Fibroblast of pulmonary artery (primary cell): ENCODE measurements around the gene GRAP2.

ENCODE experiments used
- DNase-seq: peaks from one replicate; pipeline ENCODE4 v3.0.0-alpha.2; 2010; ENCODE audit warnings: low read depth
- H3K4me3 ChIP-seq: replicated peaks from 2 replicates; pipeline ENCODE4 v1.5.1; 2011; ENCODE audit warnings: low read depth, mild to moderate bottlenecking, control low read depth, low read length, moderate library complexity
- CTCF ChIP-seq: IDR thresholded peaks from 2 replicates; pipeline ENCODE4 v1.5.1; 2011; ENCODE audit warnings: mild to moderate bottlenecking, control low read depth, low read length, inconsistent platforms; ENCODE audit errors: missing control alignments

GRAP2 gene

GRCh38 chr22:39994041-39994565, 93.2 kb downstream of the GRAP2 start:
- no peak for DNase-seq
- TF ChIP-seq CTCF, result no peak
- H3K4me3 ChIP-seq, result no peak overlapping the region

GRCh38 chr22:39994566-39995392, 93.9 kb downstream of the GRAP2 start, which contains the start of gene FAM83F:
TSS of gene FAM83F (plus strand) at chr22:39994954. CDS start at chr22:39995043, 89 bp downstream.
- H3K4me3 ChIP-seq, result no peak within 1 kb of the TSS
- TF ChIP-seq CTCF, result no peak
- no peak for DNase-seq

- DNase-seq, result no peak
- TF ChIP-seq CTCF, result no peak
- no peak overlapping the region for H3K4me3 ChIP-seq
Observed at GRCh38 chr22:39995393-39996252, 94.7 kb downstream of the GRAP2 start.

GRCh38 chr22:39996732-39997131, 95.8 kb downstream of the GRAP2 start:
- no peak for TF ChIP-seq CTCF
- H3K4me3 ChIP-seq, result no peak overlapping the region

GRCh38 chr22:39997421-39997820, 96.5 kb downstream of the GRAP2 start:
- DNase-seq, result no peak
- H3K4me3 ChIP-seq, result no peak overlapping the region
- no peak for TF ChIP-seq CTCF

More at GRCh38 chr22:39996732-39997131, 95.8 kb downstream of the GRAP2 start:
- no peak for DNase-seq

- no peak overlapping the region for H3K4me3 ChIP-seq
- peak; percentile 38 for DNase-seq
- TF ChIP-seq CTCF, result no peak
Observed at GRCh38 chr22:39997939-39998726, 97.2 kb downstream of the GRAP2 start.
